ENCODE results near the gene BCL10. TPM values are rescaled to one million over a fixed set of nuclear protein-coding genes. Genes with fewer than 3 reads are reported as not detected.

The BCL10 gene
- total and polyA plus RNA-seq, 2 of the 13 experiments (the other 11 are each of a cell fraction or from before 2014, with no cell fraction given) = 3.7 to 14.1 TPM

DNA sequence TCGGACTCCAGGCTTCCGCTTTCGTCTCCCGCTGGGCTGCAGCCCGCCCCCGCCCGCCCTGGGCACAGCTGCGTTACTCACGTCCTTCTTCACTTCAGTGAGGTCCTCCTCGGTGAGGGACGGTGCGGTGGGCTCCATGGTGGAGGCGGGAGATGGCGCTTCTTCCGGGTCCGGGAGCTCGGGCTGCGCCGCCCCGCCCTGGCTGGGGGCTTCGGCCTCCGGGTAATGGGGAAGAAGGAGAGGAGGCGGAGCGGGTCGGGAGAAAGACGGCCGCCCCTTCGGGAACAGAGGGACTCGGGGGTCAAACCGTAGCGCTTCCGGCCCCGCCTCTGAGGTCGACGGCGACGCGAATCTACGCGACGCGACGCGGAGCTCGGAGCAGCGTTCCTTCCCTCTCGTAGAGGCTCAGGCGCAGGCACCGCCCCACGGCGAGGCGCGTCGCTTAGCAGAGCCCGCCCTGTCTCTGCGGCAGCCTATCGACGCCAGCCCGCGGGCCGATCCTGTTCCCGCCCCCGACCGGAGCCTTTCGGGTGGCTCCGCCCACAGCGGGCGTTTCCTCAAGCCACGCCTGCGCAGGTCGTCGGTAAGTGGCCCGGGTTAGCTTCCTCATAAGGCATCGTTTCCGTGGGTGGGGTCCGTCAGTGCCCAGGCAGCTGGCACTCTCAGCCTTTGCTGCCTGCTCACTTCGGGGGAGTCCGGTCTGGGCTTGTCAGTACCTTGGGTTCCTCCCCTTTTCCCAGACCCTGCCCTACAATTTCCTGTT lies at the start of gene BCL10 (continued):
- 0 out of 2 replicates have a peak, but pooled peaks have one; percentile 65 for TF ChIP-seq SNAPC2 (CRISPR knock-in tag; IDR thresholded peaks at IDR 0.05)
- no peak for TF ChIP-seq PCBP2 (optimal IDR thresholded peaks at IDR 0.05; ENCODE audit: low read depth, low read length, poor library complexity, severe bottlenecking)
- no peak for TF ChIP-seq ZNF672 (CRISPR knock-in tag; IDR thresholded peaks at IDR 0.05)
- TF ChIP-seq KAT7 (CRISPR knock-in tag; IDR thresholded peaks at IDR 0.05; ENCODE audit: borderline replicate concordance) = peak; percentile 88; the same call in 1 of the 2 replicates
- TF ChIP-seq SRSF1 (optimal IDR thresholded peaks at IDR 0.05; ENCODE audit: low read depth, low read length) = peak; percentile 72
- TF ChIP-seq NFKB2 (CRISPR knock-in tag; IDR thresholded peaks at IDR 0.05; ENCODE audit: borderline replicate concordance) = 0 out of 2 replicates have a peak, but pooled peaks have one; percentile 14
- TF ChIP-seq MIER3 (CRISPR knock-in tag; IDR thresholded peaks at IDR 0.05; ENCODE audit: borderline replicate concordance) = no peak
- TF ChIP-seq, protein P1, sequence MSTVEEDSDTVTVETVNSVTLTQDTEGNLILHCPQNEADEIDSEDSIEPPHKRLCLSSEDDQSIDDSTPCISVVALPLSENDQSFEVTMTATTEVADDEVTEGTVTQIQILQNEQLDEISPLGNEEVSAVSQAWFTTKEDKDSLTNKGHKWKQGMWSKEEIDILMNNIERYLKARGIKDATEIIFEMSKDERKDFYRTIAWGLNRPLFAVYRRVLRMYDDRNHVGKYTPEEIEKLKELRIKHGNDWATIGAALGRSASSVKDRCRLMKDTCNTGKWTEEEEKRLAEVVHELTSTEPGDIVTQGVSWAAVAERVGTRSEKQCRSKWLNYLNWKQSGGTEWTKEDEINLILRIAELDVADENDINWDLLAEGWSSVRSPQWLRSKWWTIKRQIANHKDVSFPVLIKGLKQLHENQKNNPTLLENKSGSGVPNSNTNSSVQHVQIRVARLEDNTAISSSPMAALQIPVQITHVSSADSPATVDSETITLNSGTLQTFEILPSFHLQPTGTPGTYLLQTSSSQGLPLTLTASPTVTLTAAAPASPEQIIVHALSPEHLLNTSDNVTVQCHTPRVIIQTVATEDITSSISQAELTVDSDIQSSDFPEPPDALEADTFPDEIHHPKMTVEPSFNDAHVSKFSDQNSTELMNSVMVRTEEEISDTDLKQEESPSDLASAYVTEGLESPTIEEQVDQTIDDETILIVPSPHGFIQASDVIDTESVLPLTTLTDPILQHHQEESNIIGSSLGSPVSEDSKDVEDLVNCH (CRISPR knock-in tag; IDR thresholded peaks at IDR 0.05) = no peak
- TF ChIP-seq HNRNPLL (IDR thresholded peaks at IDR 0.05; ENCODE audit: low read depth, low read length, poor library complexity, severe bottlenecking) = peak; percentile 82
- no peak for TF ChIP-seq TCF7L2 (IDR thresholded peaks at IDR 0.05; ENCODE audit: low read depth, low read length)
- 0 out of 2 replicates have a peak, but pooled peaks have one; percentile 34 for TF ChIP-seq CHCHD3 (CRISPR knock-in tag; IDR thresholded peaks at IDR 0.05)
- TF ChIP-seq CENPX (CRISPR knock-in tag; IDR thresholded peaks at IDR 0.05) = no peak
- TF ChIP-seq ZBTB7A (CRISPR knock-in tag; IDR thresholded peaks at IDR 0.05) = no peak; the same call in 1 of the 2 replicates
- TF ChIP-seq, protein P2, sequence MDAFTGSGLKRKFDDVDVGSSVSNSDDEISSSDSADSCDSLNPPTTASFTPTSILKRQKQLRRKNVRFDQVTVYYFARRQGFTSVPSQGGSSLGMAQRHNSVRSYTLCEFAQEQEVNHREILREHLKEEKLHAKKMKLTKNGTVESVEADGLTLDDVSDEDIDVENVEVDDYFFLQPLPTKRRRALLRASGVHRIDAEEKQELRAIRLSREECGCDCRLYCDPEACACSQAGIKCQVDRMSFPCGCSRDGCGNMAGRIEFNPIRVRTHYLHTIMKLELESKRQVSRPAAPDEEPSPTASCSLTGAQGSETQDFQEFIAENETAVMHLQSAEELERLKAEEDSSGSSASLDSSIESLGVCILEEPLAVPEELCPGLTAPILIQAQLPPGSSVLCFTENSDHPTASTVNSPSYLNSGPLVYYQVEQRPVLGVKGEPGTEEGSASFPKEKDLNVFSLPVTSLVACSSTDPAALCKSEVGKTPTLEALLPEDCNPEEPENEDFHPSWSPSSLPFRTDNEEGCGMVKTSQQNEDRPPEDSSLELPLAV (CRISPR knock-in tag; conservative IDR thresholded peaks at IDR 0.05; ENCODE audit: low read depth) = no peak
- 0 out of 2 replicates have a peak, but pooled peaks have one; percentile 65 for TF ChIP-seq IRX3 (CRISPR knock-in tag; IDR thresholded peaks at IDR 0.05; ENCODE audit: borderline replicate concordance, low read depth)
- TF ChIP-seq, protein P3, sequence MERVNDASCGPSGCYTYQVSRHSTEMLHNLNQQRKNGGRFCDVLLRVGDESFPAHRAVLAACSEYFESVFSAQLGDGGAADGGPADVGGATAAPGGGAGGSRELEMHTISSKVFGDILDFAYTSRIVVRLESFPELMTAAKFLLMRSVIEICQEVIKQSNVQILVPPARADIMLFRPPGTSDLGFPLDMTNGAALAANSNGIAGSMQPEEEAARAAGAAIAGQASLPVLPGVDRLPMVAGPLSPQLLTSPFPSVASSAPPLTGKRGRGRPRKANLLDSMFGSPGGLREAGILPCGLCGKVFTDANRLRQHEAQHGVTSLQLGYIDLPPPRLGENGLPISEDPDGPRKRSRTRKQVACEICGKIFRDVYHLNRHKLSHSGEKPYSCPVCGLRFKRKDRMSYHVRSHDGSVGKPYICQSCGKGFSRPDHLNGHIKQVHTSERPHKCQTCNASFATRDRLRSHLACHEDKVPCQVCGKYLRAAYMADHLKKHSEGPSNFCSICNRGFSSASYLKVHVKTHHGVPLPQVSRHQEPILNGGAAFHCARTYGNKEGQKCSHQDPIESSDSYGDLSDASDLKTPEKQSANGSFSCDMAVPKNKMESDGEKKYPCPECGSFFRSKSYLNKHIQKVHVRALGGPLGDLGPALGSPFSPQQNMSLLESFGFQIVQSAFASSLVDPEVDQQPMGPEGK (CRISPR knock-in tag; IDR thresholded peaks at IDR 0.05) = peak; percentile 75
- no peak; the same call in 1 of the 2 replicates for TF ChIP-seq YEATS4 (CRISPR knock-in tag; IDR thresholded peaks at IDR 0.05; ENCODE audit: borderline replicate concordance)
- TF ChIP-seq KLF9 (CRISPR knock-in tag; IDR thresholded peaks at IDR 0.05; ENCODE audit: low read depth) = no peak
- peak; percentile 86 for TF ChIP-seq SP2 (CRISPR knock-in tag; IDR thresholded peaks at IDR 0.05)
- TF ChIP-seq, protein P4, sequence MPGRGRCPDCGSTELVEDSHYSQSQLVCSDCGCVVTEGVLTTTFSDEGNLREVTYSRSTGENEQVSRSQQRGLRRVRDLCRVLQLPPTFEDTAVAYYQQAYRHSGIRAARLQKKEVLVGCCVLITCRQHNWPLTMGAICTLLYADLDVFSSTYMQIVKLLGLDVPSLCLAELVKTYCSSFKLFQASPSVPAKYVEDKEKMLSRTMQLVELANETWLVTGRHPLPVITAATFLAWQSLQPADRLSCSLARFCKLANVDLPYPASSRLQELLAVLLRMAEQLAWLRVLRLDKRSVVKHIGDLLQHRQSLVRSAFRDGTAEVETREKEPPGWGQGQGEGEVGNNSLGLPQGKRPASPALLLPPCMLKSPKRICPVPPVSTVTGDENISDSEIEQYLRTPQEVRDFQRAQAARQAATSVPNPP (CRISPR knock-in tag; IDR thresholded peaks at IDR 0.05) = 0 out of 2 replicates have a peak, but pooled peaks have one; percentile 32
- TF ChIP-seq ZFY (CRISPR knock-in tag; IDR thresholded peaks at IDR 0.05) = peak; percentile 68; the same call in 1 of the 2 replicates
- TF ChIP-seq SOX13 (IDR thresholded peaks at IDR 0.05) = no peak
- TF ChIP-seq SOX13 (CRISPR knock-in tag; conservative IDR thresholded peaks at IDR 0.05 in 1 of 2, IDR thresholded peaks at IDR 0.05 in 1 of 2) = no peak; a peak in 1 of 4 replicates
